Hematopoietic multipotent progenitor cell treated with erythropoietin and hydrocortisone succinate and interleukin-3 and kit ligand, for 15 days (in vitro differentiated cells): ENCODE results near the gene EVX1.

ENCODE experiments used
- DNase-seq: peaks from one replicate; pipeline ENCODE4 v3.0.0-alpha.2; 2015; ENCODE audit warnings: low spot score

EVX1 gene

DNA sequence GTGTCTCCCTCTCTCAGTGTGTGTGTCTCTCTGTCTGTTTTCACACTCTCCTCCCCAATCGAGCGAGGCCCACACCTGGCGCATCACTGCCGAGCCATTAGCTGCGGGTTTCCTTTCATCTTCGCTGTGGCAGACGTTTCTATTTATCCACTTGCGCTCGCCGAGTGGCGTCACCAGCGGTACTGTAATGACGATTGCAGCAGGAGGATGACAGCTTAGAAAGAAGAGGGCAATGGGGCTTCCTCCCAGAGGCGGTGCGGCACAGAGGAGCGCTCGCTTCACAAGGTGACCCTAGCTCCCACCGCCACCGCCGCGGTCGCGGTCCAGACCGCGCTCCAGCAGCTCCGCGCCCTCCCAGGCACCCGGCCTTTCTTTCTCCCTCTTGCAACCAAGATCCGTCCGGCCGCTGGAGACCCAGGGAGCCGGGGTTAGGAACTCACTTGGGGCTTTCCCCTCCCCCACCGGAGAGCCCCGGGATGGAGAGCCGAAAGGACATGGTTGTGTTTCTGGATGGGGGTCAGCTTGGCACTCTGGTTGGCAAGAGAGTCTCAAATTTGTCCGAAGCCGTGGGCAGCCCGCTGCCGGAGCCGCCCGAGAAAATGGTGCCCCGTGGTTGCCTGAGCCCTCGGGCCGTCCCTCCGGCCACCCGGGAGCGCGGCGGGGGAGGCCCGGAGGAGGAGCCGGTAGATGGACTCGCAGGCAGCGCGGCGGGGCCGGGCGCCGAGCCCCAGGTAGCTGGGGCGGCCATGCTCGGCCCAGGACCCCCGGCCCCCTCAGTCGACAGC is at the start of gene EVX1:
EVX1 (plus strand) TSS at position 248 of the 785 bp plus-strand sequence; CDS start at position 477, 229 bp downstream.
- no peak for DNase-seq

DNA sequence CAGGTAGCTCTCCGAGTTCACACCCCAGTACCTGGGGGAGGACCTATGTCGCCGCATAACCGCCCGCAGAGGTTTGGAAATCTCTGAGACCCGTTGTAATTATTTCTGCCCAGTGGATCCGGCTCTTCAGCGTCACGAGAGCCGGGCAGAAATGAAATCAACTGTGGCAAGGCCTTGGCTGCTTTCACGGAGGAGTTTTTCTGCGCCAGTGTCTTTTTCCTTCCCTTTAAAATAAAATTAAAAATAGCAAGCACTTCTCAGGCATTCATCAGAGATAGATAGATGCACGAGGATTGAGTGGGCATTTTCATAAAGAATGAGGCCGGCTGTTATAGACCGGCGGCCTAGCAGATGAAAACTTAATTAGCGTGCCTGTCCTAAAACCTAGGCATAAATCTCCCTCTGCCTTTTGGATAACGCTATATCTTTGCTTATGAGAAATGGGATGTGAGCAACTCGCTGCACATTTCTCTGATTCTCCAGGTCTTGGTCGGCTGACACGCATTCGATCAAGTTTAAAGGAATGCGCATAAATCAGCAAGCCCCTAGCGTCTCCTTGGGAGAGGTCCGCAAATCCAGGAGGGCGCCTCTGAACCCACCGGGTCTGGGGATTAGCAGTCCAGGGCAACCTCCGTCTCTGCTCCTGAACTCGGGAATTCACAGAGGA is 49.1 kb upstream of the EVX1 start:
- no peak for DNase-seq

- no peak for DNase-seq
Observed at GRCh38 chr7:27194002-27194352, 48.6 kb upstream of the EVX1 start.

- no peak for DNase-seq
Observed at GRCh38 chr7:27194686-27195379, 47.8 kb upstream of the EVX1 start.

- DNase-seq: peak; percentile 54
Observed at GRCh38 chr7:27196287-27196767, 46.3 kb upstream of the EVX1 start.

- DNase-seq: no peak
Observed at GRCh38 chr7:27197137-27198042, 45.2 kb upstream of the EVX1 start.

DNA sequence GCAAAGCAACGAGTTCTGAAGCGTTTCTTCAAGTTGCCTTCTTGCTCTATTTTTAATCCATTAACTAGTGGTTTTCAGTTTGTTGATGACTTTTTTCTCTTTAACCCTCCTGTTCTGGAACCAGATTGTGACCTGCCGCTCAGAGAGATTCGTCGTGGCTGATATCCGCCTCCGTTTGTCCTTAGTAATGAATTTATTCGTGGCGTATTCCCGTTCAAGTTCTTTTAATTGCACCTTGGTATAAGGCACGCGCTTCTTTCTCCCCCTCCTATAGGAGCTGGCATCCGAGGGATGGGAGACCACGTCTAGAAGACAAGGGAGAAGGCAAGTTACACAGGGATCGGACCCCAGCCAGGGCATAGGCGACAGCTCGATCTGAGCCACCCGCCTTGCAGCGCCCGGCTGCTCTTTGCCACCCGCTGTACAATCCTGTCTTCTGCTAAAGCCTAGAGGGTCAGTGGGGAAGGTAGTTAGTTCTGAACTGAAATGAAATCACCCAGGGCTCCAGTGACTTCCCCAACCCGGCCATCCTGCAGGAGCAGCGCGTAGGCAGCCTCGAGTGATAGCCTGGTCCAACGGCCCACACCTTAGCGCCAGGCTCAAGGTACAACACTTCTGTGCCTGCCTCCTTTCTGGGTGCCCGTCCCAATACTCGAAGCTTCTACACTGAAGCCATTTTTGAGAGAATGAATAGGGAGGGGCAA is 44.3 kb upstream of the EVX1 start:
- no peak for DNase-seq

DNA sequence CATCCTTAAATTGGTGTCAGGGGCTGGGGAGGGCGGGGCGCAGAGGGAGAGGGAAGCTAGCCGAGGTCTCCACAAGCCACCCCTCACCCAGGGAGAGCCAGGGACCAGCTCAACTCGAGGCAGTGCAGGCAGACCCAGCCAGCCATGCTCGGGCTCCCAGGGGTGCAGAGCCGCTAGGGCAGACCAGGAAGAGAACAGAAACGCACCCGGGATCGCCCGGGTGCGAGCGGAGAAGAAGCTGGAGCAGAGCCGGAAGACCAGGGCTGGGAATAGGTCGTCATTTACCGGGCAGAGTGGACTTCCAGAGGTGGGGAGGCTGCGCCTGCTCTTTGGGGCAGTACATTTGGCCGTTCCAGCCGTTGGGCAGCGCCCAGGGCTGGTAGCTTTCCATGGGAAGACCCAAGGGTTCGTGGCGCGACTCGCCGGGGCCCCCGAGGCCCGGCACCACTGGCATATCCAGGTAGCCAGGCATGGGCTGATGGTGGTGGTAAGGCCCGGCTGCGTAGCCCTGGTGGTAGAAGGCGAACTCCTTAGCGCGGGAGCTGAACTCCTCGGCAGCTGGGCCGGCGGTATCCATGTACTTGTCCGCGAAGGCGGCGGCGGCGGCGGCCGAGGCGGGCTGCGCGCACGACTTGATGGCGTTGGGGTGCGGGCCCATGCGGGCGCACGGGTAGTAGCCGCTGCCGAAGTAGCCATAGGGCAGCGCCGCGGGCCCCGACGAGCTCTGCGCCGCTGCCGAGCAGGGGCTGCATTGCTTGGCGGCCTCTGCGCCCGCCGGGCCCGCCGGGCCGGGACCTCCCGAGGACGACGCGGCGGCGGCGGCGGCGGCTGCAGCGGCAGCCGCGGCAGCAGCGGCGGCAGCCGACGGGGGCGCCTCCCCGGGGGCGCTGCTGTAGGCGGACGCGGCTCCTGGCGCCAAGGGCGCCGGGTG is 43.5 kb upstream of the EVX1 start:
- no peak for DNase-seq

DNA sequence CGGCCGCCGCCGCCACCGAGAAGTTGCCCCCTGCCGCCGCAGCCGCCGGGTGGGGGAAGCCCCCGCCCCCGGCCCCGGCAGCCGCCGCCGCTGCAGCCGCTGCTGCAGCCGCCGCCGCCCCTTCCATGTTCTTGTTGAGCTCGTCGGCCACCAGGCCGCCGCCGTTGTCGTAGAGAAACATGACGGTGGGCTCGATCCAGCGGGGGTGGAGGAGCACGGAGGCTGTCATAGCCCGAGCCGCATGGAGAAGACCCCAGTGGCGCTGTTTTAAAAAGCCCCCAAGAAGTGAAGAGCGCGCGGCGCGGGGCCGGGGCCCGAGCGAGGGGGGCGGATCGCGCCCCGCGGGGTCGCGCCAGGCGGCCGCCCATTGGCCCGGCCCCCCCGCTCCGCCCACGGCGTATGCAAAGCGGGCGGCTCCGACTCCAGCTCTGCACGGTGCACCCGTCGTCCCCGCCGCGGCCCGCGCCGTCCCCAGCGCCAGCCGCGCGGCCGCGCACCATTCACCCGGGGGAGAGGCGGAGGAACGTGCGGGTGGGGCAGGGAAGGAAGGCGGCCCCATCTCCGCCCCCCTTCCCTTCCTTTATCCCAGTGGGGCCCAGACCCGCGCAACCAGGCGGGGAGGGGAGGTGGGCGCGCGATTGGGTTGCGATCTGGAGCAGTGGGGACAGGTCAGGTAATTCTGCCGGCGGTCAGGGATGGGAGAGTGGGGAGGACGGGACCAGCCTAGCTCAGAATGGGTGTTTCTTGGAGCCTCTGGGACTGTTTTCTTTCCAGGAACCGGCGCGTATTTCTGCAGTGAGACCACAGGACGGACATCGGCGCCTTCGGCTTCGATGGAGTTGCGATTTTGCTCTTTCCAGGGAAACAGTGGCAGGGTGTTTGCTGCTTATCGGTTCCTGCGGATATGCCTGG is 42.5 kb upstream of the EVX1 start, which contains the start of gene HOXA13:
HOXA13 (minus strand) TSS at position 243 of the 912 bp plus-strand sequence; CDS start at position 229, 14 bp downstream.
- no peak for DNase-seq

DNA sequence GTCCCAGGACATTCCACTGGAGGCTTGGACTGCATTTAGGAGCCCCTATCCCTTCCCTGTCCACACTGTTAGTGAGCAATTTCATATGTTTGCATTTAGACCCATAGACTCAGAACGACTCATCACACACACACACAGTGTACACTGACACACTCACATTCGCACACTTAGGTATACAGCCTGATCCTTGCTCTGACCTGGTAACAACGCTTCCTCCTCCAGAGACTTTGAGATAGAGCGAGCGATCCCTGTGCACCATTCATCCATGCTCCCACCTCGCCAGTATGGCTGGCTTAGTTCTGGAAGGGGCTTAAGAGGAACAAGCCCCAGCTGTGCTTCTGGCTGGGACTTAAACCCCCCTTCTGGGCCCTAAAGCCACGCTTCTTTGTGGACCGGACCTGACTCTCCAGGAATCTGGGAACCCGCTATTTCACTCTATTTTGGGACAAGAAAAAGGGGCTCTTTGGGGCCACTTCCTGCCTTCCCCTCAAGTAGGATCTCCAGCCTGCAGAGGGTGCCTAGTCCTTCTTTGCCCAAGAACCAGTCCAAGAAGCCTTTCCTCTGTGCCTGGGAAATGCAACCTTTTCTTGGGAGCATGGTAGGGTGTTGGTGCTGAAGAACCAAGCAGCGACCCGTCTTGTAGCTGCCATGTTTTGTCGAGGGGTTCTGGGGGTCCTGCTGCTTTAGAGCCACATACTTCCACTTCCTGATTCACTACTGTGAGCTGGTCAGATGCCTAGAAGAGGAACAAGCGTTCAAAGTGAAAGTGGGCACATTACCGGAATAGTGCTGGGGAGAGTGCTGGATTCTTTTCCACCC is 41.6 kb upstream of the EVX1 start:
- DNase-seq: no peak

DNA sequence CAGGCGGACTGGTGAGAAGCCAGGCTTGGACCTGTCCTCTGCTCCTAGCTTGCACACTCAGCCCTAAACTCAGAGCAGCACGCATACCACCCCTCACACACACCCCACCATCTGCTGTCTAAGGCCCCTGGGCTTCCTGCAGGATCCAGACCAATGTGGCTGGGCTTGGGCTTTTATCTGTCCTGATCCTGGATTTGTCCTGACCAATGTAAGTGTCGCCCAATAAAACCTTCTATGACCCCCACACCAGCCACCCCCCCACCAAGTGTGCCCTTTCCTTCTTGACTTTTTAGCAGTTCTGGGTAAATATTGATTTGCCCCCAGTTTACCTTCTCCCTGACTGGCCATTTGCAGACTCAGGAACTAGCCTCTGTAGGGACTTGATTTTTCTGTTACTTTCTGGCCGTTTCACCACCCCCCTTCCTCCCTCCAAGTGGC is 41.0 kb upstream of the EVX1 start:
- DNase-seq: no peak

- DNase-seq: no peak
Observed at GRCh38 chr7:27202018-27202861, 40.4 kb upstream of the EVX1 start.

DNA sequence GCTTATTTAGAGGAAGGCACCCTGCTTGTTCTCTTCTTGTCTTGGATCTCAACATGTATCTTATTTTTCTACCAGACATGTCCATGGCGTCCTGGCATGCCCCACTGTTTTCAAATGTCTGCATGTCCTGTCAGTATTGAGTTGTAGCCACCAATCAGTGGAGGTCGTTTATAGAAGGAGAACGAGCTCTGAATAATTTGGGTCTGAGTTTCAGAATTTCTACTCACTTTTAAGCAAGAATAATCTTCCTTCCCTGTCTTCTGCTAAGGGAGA is 39.8 kb upstream of the EVX1 start:
- no peak for DNase-seq

DNA sequence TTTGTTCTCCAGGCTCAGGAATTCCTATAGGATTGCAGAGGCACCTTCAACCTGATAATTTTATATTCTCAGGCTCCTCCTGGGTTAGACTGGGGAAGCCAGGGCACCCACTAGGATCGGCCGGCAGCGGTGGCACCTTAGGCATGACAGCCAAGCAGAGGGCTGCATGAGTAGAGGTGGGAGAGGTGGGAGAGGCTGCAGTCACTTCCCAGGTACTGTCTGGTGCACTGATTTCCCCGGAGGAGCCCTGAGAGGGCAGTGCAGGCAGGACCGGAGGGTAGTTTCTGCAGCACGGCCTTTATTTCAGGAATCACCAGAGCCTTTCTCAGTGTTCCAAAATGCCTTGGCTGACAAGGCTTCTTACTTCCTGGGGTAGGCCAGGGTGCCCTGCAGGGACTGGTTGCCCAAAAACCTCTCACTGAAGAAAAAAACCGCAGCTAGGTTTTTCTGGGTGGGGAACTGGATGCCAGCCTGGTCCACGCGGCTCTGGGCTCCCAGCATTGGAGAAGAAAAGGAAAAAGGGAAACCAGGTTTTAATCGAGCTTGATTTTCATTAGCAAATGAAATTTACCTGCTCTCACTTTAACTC is 39.1 kb upstream of the EVX1 start:
- no peak for DNase-seq

GRCh38 chr7:27203964-27204594 is 38.5 kb upstream of the EVX1 start:
- no peak for DNase-seq

- DNase-seq: no peak
Observed at GRCh38 chr7:27204851-27205322, 37.7 kb upstream of the EVX1 start.
